Suprapubic skin (tissue), 4 donors: Measurements from ENCODE around the gene LGALS1. TPM values are rescaled to one million over a fixed set of nuclear protein-coding genes. Genes with fewer than 3 reads are reported as not detected.
A peak's percentile ranks its signal among the peaks of the same experiment; 100 is the strongest.

Experiments used
- DNase-seq, 2 donors: peaks; one replicate each; pipeline ENCODE4 v3.0.0-alpha.2; 2019; ENCODE audit warnings: low spot score in 2 of 2
- H3K27ac ChIP-seq: fragments of 200-600 bp; sonication (generic); one replicate; pipeline ENCODE4 v1.5.1; 2019
- H3K27me3 ChIP-seq: fragments of 200-600 bp; sonication (generic); one replicate; pipeline ENCODE4 v1.5.1; 2019
- H3K36me3 ChIP-seq: fragments of 200-600 bp; sonication (generic); one replicate; pipeline ENCODE4 v1.5.1; 2019
- H3K4me1 ChIP-seq: fragments of 200-600 bp; sonication (generic); one replicate; pipeline ENCODE4 v1.5.1; 2019
- H3K4me3 ChIP-seq: fragments of 200-600 bp; sonication (generic); one replicate; pipeline ENCODE4 v1.5.1; 2019; ENCODE audit warnings: mild to moderate bottlenecking
- H3K9me3 ChIP-seq: fragments of 200-600 bp; sonication (generic); one replicate; pipeline ENCODE4 v1.5.1; 2019
- CTCF ChIP-seq, 2 donors: fragments of 200-600 bp in 1 of 2; fragments of 450-650 bp in 1 of 2; sonication (generic) in 1 of 2; IDR thresholded peaks; one replicate each; pipeline ENCODE4 v1.5.1; 2016 to 2019; ENCODE audit warnings: antibody characterized with exemption in 2 of 2, mild to moderate bottlenecking in 1 of 2, moderate library complexity in 1 of 2
- EP300 ChIP-seq: sonication (generic); formaldehyde crosslinking; IDR thresholded peaks from one replicate; pipeline ENCODE4 v1.6.1; 2017; ENCODE audit warnings: antibody characterized with exemption
- POLR2A ChIP-seq, 2 donors: fragments of 450-650 bp; IDR thresholded peaks; one replicate each; pipeline ENCODE4 v1.6.1; 2017; ENCODE audit warnings: antibody characterized with exemption in 2 of 2, mild to moderate bottlenecking in 2 of 2, moderate library complexity in 2 of 2
- POLR2AphosphoS5 ChIP-seq, 3 donors: sonication (generic); formaldehyde crosslinking; IDR thresholded peaks; one replicate each; pipeline ENCODE4 v1.6.1; 2017; ENCODE audit warnings: antibody characterized with exemption in 3 of 3
- WGBS: methylation state at CpG from one replicate; pipeline ENCODE4 v1.1.5; 2018; 5-methylcytosine and 5-hydroxymethylcytosine counted together
- total RNA-seq, 4 donors: library from RNA; depleted of rRNA; stranded (reverse); fragments of >200 nt; gene quantifications; one replicate each; pipeline ENCODE4 v1.1.0, GENCODE V29; 2016

LGALS1 gene
- total RNA-seq, 4 donors from 2014 or later: 138 to 277 (median 207) TPM

GRCh38 chr22:37669586-37669985 lies 5.8 kb upstream of the LGALS1 start:
- peaks cover 8% of the 10 kb centered on the region for H3K36me3 ChIP-seq
- TF ChIP-seq EP300 (no peak), POLR2A (IDR thresholded peaks at IDR 0.05) (no peak), CTCF (IDR thresholded peaks at IDR 0.05) (no peak), POLR2AphosphoS5 (IDR thresholded peaks at IDR 0.05) (no peak)
- DNase-seq: no peak
- 66% methylated on average over 6 of the region's 6 CpGs for WGBS
- H3K4me3 ChIP-seq: no peak overlapping the region
- H3K27ac ChIP-seq: no peak overlapping the region
- H3K9me3 ChIP-seq: no peaks in the 10 kb centered on the region
- H3K4me1 ChIP-seq: peaks cover 22% of the 10 kb centered on the region
- no peaks in the 10 kb centered on the region for H3K27me3 ChIP-seq

DNA sequence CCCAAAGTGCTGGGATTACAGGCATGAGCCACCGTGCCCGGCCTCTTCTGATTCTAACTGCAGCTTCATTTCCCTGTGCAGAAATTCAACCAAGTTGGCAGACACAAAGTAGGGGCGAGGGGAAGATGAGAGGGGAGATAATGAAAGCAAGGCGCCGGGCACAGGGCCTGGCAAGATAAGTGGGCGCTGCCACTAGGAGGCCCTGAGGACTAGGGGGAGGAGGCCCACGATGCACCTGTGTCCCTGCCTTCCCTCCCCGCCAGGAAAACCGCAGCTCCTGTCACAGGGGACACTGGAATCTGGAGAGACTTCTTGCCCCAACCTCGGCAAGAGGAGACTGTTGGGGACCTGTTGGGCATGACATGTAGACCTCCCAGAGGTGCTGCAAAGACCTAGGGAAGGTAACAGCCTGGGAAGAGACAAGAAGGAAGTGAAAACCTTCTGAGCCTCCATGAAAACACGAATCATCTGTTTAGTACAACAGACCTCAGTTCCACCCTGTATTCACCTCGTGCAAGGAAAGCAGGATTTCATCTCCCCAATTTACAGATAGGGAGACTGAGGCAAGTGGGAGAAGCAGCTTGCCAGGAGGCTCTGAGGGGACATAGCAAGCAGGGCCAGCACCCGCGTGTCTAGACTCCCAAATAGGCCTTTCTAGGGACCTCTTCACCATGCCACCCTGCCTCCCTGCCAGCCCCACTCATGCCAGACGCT lies 3.1 kb upstream of the LGALS1 start:
- TF ChIP-seq CTCF (IDR thresholded peaks at IDR 0.05) (no peak), POLR2A (IDR thresholded peaks at IDR 0.05) (no peak)
- Histone ChIP-seq H3K36me3 (no peaks in the 10 kb centered on the region), H3K27me3 (no peaks in the 10 kb centered on the region), H3K4me1 (peaks cover 48% of the 10 kb centered on the region), H3K27ac (no peak overlapping the region), H3K9me3 (no peaks in the 10 kb centered on the region), H3K4me3 (no peak overlapping the region)
- DNase-seq: no peak
- 64% methylated on average over 15 of the region's 15 CpGs for WGBS

DNA sequence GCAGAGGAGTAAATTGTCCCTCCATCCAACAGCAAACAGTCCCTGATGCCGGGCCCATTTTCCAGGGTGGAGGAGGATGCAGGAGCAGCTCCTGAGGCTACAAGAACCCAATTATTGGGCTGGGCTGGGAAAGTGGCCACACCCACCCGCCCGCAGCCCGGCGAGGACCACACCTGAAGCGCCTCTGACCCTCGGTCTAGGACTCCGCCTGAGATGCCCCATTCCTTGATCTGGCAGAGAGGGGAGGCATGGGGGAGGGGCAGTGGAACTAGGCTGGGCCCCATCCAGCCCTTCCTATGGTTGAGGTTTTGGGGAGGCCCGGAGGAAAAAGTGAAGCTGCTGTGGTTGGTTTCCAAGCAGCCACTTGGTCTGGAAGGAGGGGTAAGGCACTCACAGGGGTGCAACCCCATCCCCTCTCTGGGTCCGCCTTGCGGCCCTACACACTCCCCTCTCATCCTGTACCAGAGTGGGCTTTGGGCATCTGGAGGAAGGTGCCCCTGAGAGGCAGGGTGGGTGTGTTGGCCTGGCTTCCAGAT lies 2.4 kb upstream of the LGALS1 start:
- no peak overlapping the region for H3K4me3 ChIP-seq
- TF ChIP-seq CTCF (IDR thresholded peaks at IDR 0.05): no peak
- no peak for TF ChIP-seq EP300
- no peak for TF ChIP-seq POLR2AphosphoS5 (IDR thresholded peaks at IDR 0.05)
- TF ChIP-seq POLR2A (IDR thresholded peaks at IDR 0.05): no peak
- 47% methylated on average over 4 of the region's 11 CpGs for WGBS
- H3K27me3 ChIP-seq: no peaks in the 10 kb centered on the region
- H3K27ac ChIP-seq: no peak overlapping the region
- no peaks in the 10 kb centered on the region for H3K9me3 ChIP-seq
- no peak for DNase-seq
- H3K36me3 ChIP-seq: no peaks in the 10 kb centered on the region
- peaks cover 54% of the 10 kb centered on the region for H3K4me1 ChIP-seq

DNA sequence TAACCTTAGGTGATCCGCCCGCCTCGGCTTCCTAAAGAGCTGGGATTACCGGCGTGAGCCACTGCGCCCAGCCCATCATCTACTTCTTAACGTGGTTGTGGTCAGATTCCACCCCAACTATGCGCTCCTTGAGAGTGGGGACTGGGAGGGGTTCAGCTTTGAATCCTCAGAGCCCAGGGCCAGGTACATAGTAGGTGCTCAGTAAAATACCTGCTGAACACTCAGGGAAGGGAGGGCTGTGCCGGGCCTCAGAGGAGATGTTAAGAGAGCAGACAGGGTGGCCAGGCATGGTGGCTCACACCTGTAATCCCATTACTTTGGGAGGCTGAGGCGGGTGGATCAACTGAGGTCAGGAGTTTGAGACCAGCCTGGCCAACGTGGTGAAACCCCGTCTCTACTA lies 1.2 kb upstream of the LGALS1 start:
- 60% methylated on average over 4 of the region's 12 CpGs for WGBS
- Histone ChIP-seq H3K4me1 (peaks cover 65% of the 10 kb centered on the region), H3K36me3 (no peaks in the 10 kb centered on the region), H3K27me3 (no peaks in the 10 kb centered on the region), H3K9me3 (no peaks in the 10 kb centered on the region), H3K27ac (peak overlapping the region; percentile 80), H3K4me3 (no peak overlapping the region)
- TF ChIP-seq POLR2AphosphoS5 (IDR thresholded peaks at IDR 0.05) (no peak), EP300 (no peak), CTCF (IDR thresholded peaks at IDR 0.05) (no peak), POLR2A (IDR thresholded peaks at IDR 0.05) (no peak)
- no peak for DNase-seq

GRCh38 chr22:37675930-37676735 lies 697 bp downstream of the LGALS1 start:
- Histone ChIP-seq H3K4me3 (peak overlapping the region; percentile 52), H3K4me1 (peaks cover 66% of the 10 kb centered on the region), H3K36me3 (peaks cover 4% of the 10 kb centered on the region), H3K27ac (peak overlapping the region; percentile 80), H3K27me3 (no peaks in the 10 kb centered on the region), H3K9me3 (no peaks in the 10 kb centered on the region)
- no peak for DNase-seq
- whole genome bisulfite sequencing: 18% methylated on average over 17 of the region's 17 CpGs
- no peak for TF ChIP-seq POLR2AphosphoS5 (IDR thresholded peaks at IDR 0.05)
- TF ChIP-seq EP300: no peak
- TF ChIP-seq CTCF (IDR thresholded peaks at IDR 0.05): no peak
